ENCODE data around the gene ADRB2. TPM values are rescaled to one million over a fixed set of nuclear protein-coding genes. Genes with fewer than 3 reads are reported as not detected.

Gene ADRB2
- total and polyA plus RNA-seq, 10 of the 15 experiments (the other 5 are each of a cell fraction or from before 2014, with no cell fraction given) = 0.03 to 0.34 (median 0.18) TPM; not detected in 1

DNA sequence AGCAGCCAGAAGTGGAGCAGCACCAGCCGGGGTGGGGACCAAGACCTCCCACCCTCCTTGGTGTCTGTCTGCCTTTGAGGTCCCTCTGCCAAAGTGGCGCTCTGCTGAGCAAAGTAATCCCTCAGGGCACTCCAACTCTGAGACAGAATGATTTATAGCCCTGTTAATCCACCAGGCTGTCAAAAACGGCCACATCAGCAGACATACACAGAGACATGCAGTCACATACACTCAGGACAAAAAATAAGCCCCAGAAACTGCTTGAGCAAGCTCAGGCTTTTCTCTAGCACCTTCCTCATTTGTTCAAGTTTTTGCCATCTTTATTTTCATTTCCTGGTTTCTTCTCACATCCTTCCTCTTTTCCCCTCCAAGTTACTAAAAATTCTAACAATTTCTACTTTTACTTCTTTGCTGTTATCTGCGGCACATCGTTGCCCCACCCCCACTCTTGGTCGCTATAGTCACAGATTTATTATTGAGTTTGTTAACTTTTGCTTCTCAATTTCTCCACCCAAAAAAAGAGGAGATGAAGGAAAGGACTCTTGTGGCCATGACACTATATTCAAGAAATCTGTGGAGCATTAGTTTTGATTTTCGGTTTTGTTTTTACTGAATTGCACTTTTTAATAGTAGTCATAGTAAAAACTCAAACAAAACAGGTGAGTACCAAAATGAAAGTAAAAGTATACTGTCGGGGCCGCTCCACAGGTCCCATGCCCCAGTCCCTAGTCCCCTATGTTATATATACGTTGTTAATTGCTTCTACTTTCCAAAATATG, 17.4 kb upstream of the ADRB2 start (continued):
- TF ChIP-seq RAD21 (IDR thresholded peaks at IDR 0.05; ENCODE audit: insufficient read depth, low read depth, low read length) (no peak), EED (IDR thresholded peaks at IDR 0.05; ENCODE audit: low read depth) (peak; percentile 75), ZNF217 (IDR thresholded peaks at IDR 0.05) (peak; percentile 59; the same call in 1 of the 2 replicates), MTA3 (IDR thresholded peaks at IDR 0.05; ENCODE audit: borderline replicate concordance, low read length) (no peak), HDAC2 (IDR thresholded peaks at IDR 0.05) (0 out of 2 replicates have a peak, but pooled peaks have one; percentile 74), GATAD2B (conservative IDR thresholded peaks at IDR 0.05; ENCODE audit: low read depth) (no peak), MEF2A (IDR thresholded peaks at IDR 0.05; ENCODE audit: insufficient read depth, low read depth, low read length) (0 out of 2 replicates have a peak, but pooled peaks have one; percentile 39), BCL11A (IDR thresholded peaks at IDR 0.05; ENCODE audit: low read depth, low read length) (no peak), TBL1XR1 (IDR thresholded peaks at IDR 0.05; ENCODE audit: low read depth, low read length) (no peak), RUNX3 (IDR thresholded peaks at IDR 0.05; ENCODE audit: low read length) (peak; percentile 65; the same call in 1 of the 2 replicates), SRF (IDR thresholded peaks at IDR 0.05; ENCODE audit: low read depth in 2 of 2, low read length in 2 of 2) (no peak), SIN3A (IDR thresholded peaks at IDR 0.05; ENCODE audit: low read depth, low read length) (no peak), ZNF274 (IDR thresholded peaks at IDR 0.05; ENCODE audit: insufficient read depth, insufficient read length) (no peak), FOS (IDR thresholded peaks at IDR 0.05; ENCODE audit: borderline replicate concordance, extremely low read depth, insufficient read length) (no peak), BRCA1 (IDR thresholded peaks at IDR 0.05; ENCODE audit: low read depth, low read length) (no peak), SREBF2 (IDR thresholded peaks at IDR 0.05; ENCODE audit: low read length) (no peak), TCF7 (IDR thresholded peaks at IDR 0.05; ENCODE audit: borderline replicate concordance) (no peak), WRNIP1 (IDR thresholded peaks at IDR 0.05; ENCODE audit: borderline replicate concordance, low read depth, low read length) (no peak)
- TF ChIP-seq, protein P1, sequence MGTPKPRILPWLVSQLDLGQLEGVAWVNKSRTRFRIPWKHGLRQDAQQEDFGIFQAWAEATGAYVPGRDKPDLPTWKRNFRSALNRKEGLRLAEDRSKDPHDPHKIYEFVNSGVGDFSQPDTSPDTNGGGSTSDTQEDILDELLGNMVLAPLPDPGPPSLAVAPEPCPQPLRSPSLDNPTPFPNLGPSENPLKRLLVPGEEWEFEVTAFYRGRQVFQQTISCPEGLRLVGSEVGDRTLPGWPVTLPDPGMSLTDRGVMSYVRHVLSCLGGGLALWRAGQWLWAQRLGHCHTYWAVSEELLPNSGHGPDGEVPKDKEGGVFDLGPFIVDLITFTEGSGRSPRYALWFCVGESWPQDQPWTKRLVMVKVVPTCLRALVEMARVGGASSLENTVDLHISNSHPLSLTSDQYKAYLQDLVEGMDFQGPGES (IDR thresholded peaks at IDR 0.05) = no peak
- TF ChIP-seq, protein P2, sequence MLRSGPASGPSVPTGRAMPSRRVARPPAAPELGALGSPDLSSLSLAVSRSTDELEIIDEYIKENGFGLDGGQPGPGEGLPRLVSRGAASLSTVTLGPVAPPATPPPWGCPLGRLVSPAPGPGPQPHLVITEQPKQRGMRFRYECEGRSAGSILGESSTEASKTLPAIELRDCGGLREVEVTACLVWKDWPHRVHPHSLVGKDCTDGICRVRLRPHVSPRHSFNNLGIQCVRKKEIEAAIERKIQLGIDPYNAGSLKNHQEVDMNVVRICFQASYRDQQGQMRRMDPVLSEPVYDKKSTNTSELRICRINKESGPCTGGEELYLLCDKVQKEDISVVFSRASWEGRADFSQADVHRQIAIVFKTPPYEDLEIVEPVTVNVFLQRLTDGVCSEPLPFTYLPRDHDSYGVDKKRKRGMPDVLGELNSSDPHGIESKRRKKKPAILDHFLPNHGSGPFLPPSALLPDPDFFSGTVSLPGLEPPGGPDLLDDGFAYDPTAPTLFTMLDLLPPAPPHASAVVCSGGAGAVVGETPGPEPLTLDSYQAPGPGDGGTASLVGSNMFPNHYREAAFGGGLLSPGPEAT (IDR thresholded peaks at IDR 0.05; ENCODE audit: low read depth) = peak; percentile 71
- TF ChIP-seq, protein P3, sequence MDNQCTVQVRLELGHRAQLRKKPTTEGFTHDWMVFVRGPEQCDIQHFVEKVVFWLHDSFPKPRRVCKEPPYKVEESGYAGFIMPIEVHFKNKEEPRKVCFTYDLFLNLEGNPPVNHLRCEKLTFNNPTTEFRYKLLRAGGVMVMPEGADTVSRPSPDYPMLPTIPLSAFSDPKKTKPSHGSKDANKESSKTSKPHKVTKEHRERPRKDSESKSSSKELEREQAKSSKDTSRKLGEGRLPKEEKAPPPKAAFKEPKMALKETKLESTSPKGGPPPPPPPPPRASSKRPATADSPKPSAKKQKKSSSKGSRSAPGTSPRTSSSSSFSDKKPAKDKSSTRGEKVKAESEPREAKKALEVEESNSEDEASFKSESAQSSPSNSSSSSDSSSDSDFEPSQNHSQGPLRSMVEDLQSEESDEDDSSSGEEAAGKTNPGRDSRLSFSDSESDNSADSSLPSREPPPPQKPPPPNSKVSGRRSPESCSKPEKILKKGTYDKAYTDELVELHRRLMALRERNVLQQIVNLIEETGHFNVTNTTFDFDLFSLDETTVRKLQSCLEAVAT (IDR thresholded peaks at IDR 0.05) = 0 out of 2 replicates have a peak, but pooled peaks have one; percentile 59
- TF ChIP-seq, protein P4, sequence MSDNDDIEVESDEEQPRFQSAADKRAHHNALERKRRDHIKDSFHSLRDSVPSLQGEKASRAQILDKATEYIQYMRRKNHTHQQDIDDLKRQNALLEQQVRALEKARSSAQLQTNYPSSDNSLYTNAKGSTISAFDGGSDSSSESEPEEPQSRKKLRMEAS (IDR thresholded peaks at IDR 0.05; ENCODE audit: low read depth, low read length) = no peak
- TF ChIP-seq, protein P5, sequence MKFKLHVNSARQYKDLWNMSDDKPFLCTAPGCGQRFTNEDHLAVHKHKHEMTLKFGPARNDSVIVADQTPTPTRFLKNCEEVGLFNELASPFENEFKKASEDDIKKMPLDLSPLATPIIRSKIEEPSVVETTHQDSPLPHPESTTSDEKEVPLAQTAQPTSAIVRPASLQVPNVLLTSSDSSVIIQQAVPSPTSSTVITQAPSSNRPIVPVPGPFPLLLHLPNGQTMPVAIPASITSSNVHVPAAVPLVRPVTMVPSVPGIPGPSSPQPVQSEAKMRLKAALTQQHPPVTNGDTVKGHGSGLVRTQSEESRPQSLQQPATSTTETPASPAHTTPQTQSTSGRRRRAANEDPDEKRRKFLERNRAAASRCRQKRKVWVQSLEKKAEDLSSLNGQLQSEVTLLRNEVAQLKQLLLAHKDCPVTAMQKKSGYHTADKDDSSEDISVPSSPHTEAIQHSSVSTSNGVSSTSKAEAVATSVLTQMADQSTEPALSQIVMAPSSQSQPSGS (IDR thresholded peaks at IDR 0.05; ENCODE audit: low read length) = peak; percentile 66
- TF ChIP-seq, protein P6, sequence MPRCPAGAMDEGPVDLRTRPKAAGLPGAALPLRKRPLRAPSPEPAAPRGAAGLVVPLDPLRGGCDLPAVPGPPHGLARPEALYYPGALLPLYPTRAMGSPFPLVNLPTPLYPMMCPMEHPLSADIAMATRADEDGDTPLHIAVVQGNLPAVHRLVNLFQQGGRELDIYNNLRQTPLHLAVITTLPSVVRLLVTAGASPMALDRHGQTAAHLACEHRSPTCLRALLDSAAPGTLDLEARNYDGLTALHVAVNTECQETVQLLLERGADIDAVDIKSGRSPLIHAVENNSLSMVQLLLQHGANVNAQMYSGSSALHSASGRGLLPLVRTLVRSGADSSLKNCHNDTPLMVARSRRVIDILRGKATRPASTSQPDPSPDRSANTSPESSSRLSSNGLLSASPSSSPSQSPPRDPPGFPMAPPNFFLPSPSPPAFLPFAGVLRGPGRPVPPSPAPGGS (IDR thresholded peaks at IDR 0.05; ENCODE audit: borderline replicate concordance, insufficient read depth, low read depth, low read length, poor library complexity, severe bottlenecking) = no peak

All from GM12878 (cell line).